GM18508 (cell line): ENCODE results near the gene NCOA1.
A peak's percentile ranks its signal among the peaks of the same experiment; 100 is the strongest.

Source experiments
- ATAC-seq: cut with Tn5 transposase; IDR thresholded peaks from one replicate; pipeline ENCODE4 v1.9.1; 2021; ENCODE audit warnings: moderate number of reproducible peaks; ENCODE audit not compliant: insufficient read depth, unreplicated experiment

Gene NCOA1

GRCh38 chr2:24501813-24502212 lies 10.8 kb downstream of the NCOA1 start:
- no peak for ATAC-seq

DNA sequence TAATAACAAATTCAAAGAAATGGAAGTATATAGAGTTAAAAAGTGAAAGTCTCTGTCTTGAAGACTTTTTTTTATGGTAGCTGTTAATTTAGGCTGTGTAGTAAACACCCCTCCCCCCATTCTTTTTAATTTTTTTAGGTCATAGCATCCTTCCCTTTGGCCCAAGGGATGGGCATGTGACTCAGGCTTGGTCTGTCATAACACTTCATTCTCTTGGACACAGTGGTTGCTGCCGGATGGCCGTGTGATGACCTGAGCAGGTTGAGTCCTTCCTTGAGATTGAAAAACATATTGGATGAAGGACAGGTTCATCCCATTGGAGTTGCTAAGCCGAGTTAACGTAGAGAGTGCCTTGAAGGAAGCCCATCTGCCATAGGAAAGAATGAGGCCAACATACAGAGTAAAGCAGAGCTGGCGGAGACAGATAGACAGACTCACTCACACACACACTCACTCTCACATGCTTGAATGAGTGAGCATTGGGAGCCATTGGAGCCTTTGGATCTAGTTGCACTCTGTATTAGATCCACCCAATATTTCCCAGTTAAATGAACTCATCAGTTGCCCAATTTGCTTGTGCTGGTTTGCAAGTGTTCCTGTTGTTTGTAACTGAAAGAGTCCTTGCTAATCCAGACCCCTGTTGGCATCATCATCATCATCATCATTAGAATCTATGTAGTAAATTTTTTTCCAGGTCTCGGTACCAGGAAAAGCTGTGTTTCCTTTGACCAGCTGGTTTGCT lies 14.7 kb downstream of the NCOA1 start:
- ATAC-seq, result no peak

GRCh38 chr2:24507549-24507948 lies 16.5 kb downstream of the NCOA1 start:
- no peak for ATAC-seq

DNA sequence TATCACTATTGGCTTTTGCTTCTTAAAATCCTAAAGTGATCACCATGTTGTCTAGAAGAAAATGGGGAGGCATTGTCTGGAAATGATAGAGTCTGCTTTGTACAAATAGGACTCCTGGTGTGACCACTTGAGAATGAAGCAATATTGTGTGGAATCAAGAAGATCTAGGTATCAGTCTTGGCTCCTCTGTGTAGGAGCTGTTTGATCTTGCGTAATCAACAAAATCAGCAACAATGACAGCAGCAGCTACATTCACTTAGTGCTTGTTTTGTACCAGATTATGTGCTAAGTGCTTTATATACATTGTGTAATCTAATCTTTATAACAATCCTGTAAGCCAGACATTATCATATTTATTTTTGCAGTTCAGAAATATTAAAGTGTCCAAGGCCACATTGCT lies 17.8 kb downstream of the NCOA1 start:
- no peak for ATAC-seq

- peak; percentile 54 for ATAC-seq
Measured at GRCh38 chr2:24509425-24509824, 18.4 kb downstream of the NCOA1 start.

DNA sequence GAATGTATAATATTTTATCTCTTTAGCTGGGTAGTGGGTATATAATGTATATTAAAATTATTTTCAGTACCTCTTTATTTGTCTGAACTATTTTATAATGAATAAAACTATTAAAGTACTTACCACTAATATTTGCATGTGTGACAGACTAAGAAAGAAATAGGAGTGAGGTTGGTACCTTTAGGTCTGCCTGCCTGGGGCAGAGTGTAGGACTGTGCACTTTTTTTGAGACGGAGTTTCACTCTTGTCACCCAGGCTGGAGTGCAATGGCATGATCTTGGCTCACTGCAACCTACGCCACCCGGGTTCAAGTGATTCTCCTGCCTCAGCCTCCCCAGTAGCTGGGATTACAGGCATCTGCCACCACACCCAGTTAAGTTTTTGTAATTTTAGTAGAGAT lies 18.8 kb downstream of the NCOA1 start:
- peak; percentile 33 for ATAC-seq

- ATAC-seq, result no peak
Measured at GRCh38 chr2:24510771-24511170, 19.7 kb downstream of the NCOA1 start.

DNA sequence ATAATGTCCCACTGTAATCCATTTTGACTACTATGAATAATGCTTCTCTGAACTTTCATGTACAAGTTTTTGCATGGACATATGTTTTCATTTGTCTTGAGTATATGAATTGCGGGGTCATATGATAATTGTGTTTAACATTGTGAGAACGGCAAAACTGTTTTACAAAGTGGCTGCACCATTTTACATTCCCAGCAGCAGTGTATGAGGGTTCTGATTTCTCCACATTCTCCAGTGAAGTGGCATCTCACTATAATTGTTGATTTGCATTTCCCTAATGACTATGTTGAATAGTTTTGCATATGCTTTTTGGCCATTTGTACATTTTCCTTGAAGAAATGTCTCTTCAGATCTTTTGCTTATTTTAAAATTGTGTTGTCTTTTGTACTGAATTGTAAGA lies 20.1 kb downstream of the NCOA1 start:
- ATAC-seq, result no peak

GRCh38 chr2:24511894-24512293 lies 20.8 kb downstream of the NCOA1 start:
- no peak for ATAC-seq

DNA sequence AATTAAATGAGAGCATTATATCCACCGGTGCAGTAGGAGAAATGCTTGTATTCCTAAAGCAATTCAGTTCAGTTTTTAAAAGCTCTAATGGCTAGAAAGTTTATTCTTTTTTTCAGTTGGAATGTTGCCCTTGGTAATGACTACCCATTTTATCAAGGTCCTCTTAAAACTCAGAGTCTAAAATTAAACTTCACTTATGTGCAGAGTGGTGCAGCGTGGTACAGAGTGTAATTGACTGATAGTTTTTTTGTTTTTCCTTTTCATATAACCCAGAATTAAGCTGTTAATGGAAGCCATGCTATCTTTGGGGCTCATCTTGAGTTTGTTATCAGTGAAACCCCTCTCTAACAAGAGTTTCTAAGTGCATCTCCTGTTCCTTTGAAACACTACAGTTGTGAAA lies 21.4 kb downstream of the NCOA1 start:
- ATAC-seq, result no peak

- ATAC-seq, result no peak
Measured at GRCh38 chr2:24512831-24513230, 21.8 kb downstream of the NCOA1 start.

DNA sequence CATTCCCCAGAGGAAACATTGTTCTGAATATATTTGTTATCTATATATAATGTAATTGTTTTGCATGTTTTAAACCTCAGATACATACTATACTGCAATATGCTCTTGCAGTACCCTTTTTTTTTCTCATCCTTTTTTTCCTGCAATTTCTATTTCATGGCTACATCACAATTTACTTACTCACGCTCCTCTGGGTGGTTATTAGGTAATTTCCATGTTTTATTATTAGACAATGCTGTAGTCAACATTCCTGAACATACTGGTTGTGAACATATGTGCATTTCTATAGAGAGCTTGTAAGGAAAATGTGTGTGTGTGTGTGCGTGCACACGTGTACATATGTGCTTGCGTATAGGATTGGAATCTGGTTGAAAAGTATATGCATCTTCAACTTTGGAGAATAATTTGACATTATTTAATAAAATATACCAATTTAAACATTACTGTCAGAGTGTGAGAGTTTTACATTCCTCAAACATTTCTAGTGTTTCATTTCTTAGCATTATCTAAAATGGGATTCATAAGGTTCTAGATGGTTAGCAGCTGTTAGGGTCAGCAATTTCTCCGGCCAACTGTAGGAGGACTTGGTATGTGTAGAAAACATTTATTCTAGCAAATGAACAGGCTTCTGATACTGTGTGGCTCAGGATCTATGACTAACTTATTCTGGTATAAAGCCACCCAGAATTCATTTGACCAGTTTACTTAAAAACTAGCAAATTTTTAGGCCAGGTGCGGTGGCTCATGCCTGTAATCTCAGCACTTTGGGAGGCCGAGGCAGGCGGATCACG lies 22.4 kb downstream of the NCOA1 start:
- ATAC-seq, result no peak

GRCh38 chr2:24514820-24515219 lies 23.8 kb downstream of the NCOA1 start:
- ATAC-seq, result no peak

DNA sequence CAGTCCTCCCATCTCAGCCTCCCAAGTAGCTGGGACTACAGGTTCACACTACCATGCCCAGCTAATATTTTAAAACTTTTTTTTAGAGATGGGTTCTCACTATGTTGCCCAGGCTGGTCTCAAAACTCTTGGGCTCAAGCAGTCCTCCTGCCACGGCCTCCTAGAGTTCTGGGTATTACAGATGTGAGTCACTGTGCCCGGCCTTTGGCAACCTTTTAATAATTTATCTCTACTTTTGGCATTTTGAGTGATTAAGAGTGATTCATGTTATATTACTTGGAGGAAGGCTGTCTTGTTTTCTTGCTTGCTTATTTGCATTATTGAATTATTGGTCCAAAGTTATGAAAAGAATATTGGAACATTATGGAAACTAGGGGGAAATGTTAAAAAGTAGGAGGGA lies 24.3 kb downstream of the NCOA1 start:
- no peak for ATAC-seq

- ATAC-seq, result no peak
Measured at GRCh38 chr2:24515831-24516230, 24.8 kb downstream of the NCOA1 start.

DNA sequence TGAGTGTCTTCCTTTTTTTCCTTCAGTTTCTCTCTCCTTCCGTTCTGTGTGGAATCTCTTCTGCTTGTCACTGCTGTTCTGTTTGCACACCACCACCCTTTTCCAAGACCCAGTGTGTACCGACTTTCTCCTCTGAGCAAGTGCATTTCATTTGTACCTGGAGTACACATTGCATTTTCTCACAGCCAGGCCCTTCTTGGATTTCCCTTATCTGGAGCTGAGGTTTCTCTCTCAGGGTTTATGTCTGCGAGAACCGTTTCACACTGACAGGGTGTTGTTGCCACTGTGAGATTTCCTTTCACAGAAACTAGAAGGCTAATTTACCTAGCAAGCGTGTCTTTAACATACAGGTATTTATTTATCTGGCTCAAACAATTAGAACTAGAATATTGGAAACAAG lies 26.2 kb downstream of the NCOA1 start:
- ATAC-seq, result no peak

DNA sequence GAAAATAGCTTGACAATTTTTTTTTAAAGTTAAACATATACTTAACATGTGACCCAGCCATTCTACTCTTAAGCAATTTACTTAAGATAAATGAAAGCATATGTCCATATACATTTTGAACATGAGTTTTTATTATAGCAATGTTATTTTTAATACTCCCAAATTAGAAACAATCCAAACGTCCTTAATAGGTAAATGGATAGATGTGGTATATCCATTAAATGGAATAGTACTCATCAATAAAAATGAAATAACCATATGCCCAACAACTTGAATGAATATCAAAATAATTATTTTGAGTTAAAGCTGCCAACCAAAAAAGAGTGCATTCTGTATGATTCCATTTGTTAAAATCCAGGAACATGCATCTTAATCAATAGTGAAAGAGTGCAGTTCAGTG lies 29.1 kb downstream of the NCOA1 start:
- ATAC-seq, result no peak

- no peak for ATAC-seq
Measured at GRCh38 chr2:24521162-24521857, 30.3 kb downstream of the NCOA1 start.

GRCh38 chr2:24521975-24522639 lies 31.1 kb downstream of the NCOA1 start:
- no peak for ATAC-seq

DNA sequence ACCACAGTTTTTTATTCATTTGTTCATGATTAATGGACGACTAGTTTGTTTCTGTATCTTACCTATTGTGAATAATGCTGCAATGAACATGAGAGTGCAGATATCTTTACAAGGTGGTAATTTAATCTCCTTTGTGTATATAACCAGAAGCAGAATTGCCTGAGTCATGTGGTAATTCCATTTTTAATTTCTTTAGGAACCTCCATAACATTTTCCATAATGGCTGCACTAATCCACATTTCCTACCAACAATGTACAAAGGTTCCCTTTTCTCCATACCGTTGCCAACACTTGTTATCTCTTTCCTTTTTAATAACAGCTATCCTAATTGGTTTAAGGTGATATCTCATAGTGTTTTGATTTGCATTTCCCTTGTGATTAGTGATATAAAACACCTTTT lies 36.5 kb downstream of the NCOA1 start:
- no peak for ATAC-seq

DNA sequence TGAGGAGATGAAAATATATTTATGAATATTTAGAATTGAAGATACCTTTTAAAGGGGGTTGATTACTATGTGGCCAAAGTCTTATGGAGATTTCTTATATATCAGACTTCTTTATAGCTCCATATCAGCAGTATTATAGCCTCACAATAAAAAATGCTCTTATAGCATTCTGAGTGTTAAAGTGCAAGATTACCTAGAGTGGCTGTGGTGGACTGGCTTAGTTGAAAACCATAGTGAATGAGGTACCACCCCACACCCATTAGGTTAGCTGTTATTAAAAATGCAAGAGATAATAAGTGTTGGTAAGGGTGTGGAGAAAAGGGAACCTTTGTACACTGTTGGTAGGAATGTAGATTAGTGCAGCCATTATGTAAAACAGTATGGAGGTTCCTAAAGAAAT lies 39.7 kb downstream of the NCOA1 start:
- no peak for ATAC-seq
